ENCODE data around the gene RAB11FIP4. TPM values are rescaled to one million over a fixed set of nuclear protein-coding genes. Genes with fewer than 3 reads are reported as not detected.

RAB11FIP4 gene
- total RNA-seq, 2 donors from 2014 or later = 35.6 to 62.2 TPM

DNA sequence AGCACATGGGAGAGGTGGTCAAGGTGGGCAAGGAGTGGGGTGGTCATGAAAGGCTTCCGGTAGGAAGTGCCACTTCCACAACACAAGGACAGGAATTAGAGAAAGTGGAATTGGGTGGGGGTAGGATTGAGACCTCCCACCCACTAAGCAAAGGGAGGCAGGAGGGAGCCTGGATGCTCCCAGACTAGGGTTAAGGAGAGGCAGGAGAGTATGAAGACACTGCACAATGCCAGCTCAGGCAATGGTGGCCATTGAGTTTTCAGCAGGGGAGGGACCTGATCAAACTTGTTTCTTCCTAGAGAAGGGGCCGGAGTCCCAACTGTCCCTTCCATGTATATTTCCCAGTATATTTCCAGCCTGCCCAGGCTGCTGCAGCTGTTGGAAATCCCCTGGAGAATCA is 3.1 kb upstream of the RAB11FIP4 start:
- peaks cover 33% of the 10 kb centered on the region for H3K27me3 Mint-ChIP-seq (ENCODE audit: insufficient read depth)
- H3K4me3 Mint-ChIP-seq = no peak overlapping the region
- H3K36me3 Mint-ChIP-seq (ENCODE audit: low read depth) = no peaks in the 10 kb centered on the region
- Histone ChIP-seq H3K27me3 (ENCODE audit: control insufficient read depth, insufficient read depth, low read length, poor library complexity, severe bottlenecking) (peaks cover 33% of the 10 kb centered on the region), H3K27ac (ENCODE audit: low read depth, low read length) (no peak overlapping the region), H3K9ac (ENCODE audit: extremely low read depth, low read length, poor library complexity, severe bottlenecking) (no peak overlapping the region), H3K36me3 (ENCODE audit: control insufficient read depth, insufficient read depth, low read length) (no peaks in the 10 kb centered on the region), H3K4me3 (ENCODE audit: low read length) (no peak overlapping the region), H3K9me3 (ENCODE audit: control insufficient read depth, low read length) (no peaks in the 10 kb centered on the region), H3K4me1 (ENCODE audit: control insufficient read depth, insufficient read depth, low read length) (peaks cover 9% of the 10 kb centered on the region)
- no peak for DNase-seq
- peaks cover 14% of the 10 kb centered on the region for H3K4me1 Mint-ChIP-seq
- no peak overlapping the region for H3K27ac Mint-ChIP-seq
- WGBS, 2 experiments (ENCODE audit: insufficient coverage in 1 of 2, insufficient read length in 1 of 2) = 96 to 100% methylated on average over 1 to 2 of the region's 2 CpGs
- no peaks in the 10 kb centered on the region for H3K9me3 Mint-ChIP-seq
- TF ChIP-seq, protein P1, sequence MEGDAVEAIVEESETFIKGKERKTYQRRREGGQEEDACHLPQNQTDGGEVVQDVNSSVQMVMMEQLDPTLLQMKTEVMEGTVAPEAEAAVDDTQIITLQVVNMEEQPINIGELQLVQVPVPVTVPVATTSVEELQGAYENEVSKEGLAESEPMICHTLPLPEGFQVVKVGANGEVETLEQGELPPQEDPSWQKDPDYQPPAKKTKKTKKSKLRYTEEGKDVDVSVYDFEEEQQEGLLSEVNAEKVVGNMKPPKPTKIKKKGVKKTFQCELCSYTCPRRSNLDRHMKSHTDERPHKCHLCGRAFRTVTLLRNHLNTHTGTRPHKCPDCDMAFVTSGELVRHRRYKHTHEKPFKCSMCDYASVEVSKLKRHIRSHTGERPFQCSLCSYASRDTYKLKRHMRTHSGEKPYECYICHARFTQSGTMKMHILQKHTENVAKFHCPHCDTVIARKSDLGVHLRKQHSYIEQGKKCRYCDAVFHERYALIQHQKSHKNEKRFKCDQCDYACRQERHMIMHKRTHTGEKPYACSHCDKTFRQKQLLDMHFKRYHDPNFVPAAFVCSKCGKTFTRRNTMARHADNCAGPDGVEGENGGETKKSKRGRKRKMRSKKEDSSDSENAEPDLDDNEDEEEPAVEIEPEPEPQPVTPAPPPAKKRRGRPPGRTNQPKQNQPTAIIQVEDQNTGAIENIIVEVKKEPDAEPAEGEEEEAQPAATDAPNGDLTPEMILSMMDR (conservative IDR thresholded peaks at IDR 0.05) = no peak

DNA sequence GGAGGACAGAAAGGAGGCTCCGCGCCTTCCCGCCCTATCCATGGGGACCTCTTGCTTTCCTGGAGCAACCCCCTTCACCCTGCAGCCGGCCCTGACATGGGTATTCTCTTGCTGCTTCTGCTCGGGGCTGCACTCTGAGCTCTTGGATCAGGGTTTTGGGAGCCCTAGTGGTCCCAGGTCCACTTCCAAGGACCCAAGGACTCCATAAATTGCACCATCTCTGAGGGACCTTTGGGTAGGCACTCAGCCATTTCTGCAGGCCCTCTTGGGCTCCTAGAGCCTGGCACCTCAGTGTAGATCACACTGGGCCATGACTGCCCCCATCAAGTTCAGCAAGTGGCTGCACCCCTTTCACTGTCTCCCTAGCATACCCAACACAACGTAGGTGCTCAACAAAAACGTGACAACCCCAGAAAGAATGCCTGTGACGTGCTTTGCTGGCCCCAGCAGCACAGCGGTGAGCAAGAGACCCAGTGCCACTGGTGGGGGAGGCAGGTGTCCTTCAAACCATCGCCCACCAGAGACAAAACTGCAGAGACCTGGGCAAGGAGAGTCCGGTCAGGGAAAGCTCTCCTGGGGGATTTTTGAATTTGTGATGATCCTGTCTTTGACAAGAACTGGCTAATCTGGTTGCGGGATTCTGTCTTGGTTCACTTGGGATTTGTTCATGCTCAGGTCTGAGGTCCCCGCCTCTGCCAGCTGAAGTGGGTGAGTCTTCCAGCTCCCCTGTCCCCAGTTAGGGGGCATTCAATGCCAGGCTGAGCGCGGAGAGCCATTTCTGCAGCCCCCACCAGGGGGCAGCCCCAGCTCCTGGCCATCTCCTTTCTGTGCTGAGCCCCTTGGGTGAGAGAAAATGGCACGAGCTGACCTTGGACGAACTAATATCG is 2.5 kb upstream of the RAB11FIP4 start:
- Histone ChIP-seq H3K9ac (ENCODE audit: extremely low read depth, low read length, poor library complexity, severe bottlenecking) (no peak overlapping the region), H3K27me3 (ENCODE audit: control insufficient read depth, insufficient read depth, low read length, poor library complexity, severe bottlenecking) (peaks cover 40% of the 10 kb centered on the region), H3K9me3 (ENCODE audit: control insufficient read depth, low read length) (no peaks in the 10 kb centered on the region), H3K36me3 (ENCODE audit: control insufficient read depth, insufficient read depth, low read length) (no peaks in the 10 kb centered on the region), H3K27ac (ENCODE audit: low read depth, low read length) (no peak overlapping the region), H3K4me3 (ENCODE audit: low read length) (no peak overlapping the region), H3K4me1 (ENCODE audit: control insufficient read depth, insufficient read depth, low read length) (peaks cover 9% of the 10 kb centered on the region)
- TF ChIP-seq, protein P1 (conservative IDR thresholded peaks at IDR 0.05) = peak; percentile 90
- Mint-ChIP-seq H3K36me3 (ENCODE audit: low read depth) (no peaks in the 10 kb centered on the region), H3K9me3 (no peaks in the 10 kb centered on the region), H3K4me1 (peaks cover 14% of the 10 kb centered on the region), H3K27ac (no peak overlapping the region), H3K4me3 (no peak overlapping the region), H3K27me3 (ENCODE audit: insufficient read depth) (peaks cover 39% of the 10 kb centered on the region)
- WGBS, 2 experiments (ENCODE audit: insufficient coverage in 1 of 2, insufficient read length in 1 of 2) = 73 to 84% methylated on average over 11 to 18 of the region's 18 CpGs
- DNase-seq = peak; percentile 89

DNA sequence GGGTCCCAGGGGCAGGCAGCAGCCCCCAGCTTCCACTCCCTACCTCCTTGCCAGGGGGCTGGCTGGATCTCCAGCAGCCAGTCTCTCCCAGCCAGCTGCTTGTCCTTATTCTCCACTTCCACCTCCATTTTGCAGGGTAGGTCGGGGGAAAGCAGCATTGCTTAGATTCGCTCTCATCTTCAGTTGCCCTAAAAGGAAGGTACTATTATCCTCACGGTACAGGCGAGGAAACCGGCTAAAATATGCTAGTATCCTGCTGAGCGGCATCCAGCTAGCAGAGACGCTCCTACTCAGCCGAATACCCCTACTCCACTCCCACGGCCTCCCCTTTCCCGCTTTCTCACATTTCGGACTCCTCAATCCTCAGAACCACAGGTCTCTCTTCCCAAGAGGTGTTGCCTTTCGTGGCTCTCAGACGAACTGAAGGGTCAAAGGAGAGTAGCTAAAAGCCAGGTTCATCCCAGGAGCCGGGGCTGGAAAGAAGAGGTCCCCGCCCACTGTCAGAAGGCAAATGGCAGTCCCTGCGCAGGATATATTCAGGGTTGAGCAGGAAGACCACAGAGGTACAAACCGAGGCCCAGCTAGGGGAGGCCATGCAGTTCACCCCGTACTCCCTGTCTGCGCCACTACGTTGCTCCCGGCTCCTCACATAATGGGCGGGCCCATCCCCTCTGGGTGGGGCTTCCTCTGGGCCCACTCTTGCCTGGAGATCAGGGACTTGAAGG is 1.7 kb upstream of the RAB11FIP4 start:
- no peak overlapping the region for H3K27ac Mint-ChIP-seq

More for the DNA sequence above, 1.7 kb upstream of the RAB11FIP4 start:
- TF ChIP-seq, protein P1 (conservative IDR thresholded peaks at IDR 0.05) = peak; percentile 30
- Mint-ChIP-seq H3K36me3 (ENCODE audit: low read depth) (no peaks in the 10 kb centered on the region), H3K4me1 (peaks cover 14% of the 10 kb centered on the region), H3K27me3 (ENCODE audit: insufficient read depth) (peaks cover 44% of the 10 kb centered on the region), H3K9me3 (no peaks in the 10 kb centered on the region), H3K4me3 (peak overlapping the region; percentile 56)
- Histone ChIP-seq H3K4me1 (ENCODE audit: control insufficient read depth, insufficient read depth, low read length) (peaks cover 9% of the 10 kb centered on the region), H3K36me3 (ENCODE audit: control insufficient read depth, insufficient read depth, low read length) (no peaks in the 10 kb centered on the region), H3K9me3 (ENCODE audit: control insufficient read depth, low read length) (no peaks in the 10 kb centered on the region), H3K9ac (ENCODE audit: extremely low read depth, low read length, poor library complexity, severe bottlenecking) (no peak overlapping the region), H3K27me3 (ENCODE audit: control insufficient read depth, insufficient read depth, low read length, poor library complexity, severe bottlenecking) (peaks cover 44% of the 10 kb centered on the region), H3K27ac (ENCODE audit: low read depth, low read length) (no peak overlapping the region), H3K4me3 (ENCODE audit: low read length) (no peak overlapping the region)
- peak; percentile 65 for DNase-seq
- WGBS, 2 experiments (ENCODE audit: insufficient coverage in 1 of 2, insufficient read length in 1 of 2) = 77 to 79% methylated on average over 19 to 22 of the region's 22 CpGs

All from endodermal cell (in vitro differentiated cells).